ENCODE results near the gene ITGB7.

ITGB7 gene

DNA sequence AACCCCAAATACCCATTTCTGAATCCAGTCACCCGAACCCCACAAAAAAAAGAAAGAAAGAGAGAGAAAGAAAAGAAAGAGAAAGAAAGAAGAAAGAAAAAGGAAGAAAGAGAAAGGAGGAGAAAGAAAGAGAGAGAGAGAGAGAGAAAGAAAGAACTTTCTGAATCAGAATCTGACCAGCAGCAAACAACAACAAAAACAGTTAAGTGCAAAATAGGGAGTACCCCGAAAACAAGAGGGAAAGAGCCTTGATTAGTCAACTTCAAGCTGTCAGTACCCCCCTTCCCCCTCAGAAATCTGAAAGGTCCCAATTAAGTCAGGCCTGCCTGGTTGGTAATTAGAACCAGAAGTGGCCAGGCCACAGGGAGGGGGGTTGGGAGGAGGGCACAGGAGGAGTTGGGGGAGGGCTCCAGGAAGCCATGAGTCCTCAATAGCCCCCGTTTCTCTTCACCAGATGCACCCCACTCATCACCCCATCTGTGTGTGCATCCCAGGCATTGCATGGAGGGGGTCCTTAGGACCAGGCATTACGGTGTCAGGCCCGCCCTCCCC lies 15.2 kb upstream of the ITGB7 start:
- TF ChIP-seq, protein P1, sequence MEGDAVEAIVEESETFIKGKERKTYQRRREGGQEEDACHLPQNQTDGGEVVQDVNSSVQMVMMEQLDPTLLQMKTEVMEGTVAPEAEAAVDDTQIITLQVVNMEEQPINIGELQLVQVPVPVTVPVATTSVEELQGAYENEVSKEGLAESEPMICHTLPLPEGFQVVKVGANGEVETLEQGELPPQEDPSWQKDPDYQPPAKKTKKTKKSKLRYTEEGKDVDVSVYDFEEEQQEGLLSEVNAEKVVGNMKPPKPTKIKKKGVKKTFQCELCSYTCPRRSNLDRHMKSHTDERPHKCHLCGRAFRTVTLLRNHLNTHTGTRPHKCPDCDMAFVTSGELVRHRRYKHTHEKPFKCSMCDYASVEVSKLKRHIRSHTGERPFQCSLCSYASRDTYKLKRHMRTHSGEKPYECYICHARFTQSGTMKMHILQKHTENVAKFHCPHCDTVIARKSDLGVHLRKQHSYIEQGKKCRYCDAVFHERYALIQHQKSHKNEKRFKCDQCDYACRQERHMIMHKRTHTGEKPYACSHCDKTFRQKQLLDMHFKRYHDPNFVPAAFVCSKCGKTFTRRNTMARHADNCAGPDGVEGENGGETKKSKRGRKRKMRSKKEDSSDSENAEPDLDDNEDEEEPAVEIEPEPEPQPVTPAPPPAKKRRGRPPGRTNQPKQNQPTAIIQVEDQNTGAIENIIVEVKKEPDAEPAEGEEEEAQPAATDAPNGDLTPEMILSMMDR (IDR thresholded peaks at IDR 0.05; ENCODE audit: low read depth, low read length, missing control alignments): no peak
- DNase-seq (ENCODE audit: low read depth): no peak
- no peak overlapping the region for H3K4me3 ChIP-seq (ENCODE audit: low read depth, low read length)
- in situ Hi-C loops (cut with HindIII; ENCODE audit: low sequenced_read_pairs): no loop called here

DNA sequence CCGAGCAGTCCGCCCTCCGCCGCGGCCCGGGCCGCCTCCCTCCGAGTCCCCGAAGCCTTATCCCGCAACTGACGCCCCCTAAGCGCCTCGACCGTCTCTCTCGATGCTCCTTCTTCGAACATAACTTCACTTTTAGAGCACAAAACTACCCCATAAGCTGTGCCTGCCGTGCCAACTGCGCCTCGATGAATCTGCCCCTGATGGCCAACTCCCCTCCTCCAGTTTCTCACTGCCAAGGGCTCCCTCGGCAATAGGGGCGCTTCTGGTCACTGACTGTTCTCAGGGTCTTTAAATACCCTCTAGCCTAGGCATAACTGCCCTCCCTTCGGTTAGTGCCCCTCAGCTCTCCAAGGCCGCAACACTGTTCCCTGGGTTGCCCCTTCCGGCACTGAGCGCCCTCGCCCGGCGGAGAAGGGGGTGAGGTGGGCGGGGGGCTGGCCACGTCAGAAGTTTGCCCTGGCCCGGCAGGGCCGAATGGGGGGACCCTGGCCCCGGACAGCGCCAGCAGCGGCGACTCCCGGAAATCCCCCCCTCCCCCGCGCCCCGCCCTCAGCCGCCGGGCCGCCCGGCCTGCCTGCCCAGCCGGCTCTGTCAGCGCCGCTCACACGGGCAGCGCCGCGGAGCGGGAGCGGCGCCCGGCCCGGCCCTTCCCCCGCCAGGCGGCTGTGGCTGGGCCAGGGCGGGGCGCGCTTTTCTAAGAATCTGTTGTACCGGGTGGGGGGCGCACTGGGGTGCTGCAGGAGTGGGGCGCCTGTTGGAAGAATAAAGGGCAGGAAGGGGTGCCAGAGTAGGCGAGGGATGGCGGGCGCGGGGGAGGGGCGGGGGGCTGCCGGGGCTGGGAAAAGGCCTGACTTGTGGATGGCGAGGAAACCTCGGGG lies 14.4 kb upstream of the ITGB7 start:
- TF ChIP-seq, protein P1 (IDR thresholded peaks at IDR 0.05; ENCODE audit: low read depth, low read length, missing control alignments): no peak
- DNase-seq (ENCODE audit: low read depth): no peak
- H3K4me3 ChIP-seq (ENCODE audit: low read depth, low read length): peak overlapping the region; percentile 42
- in situ Hi-C loops (cut with HindIII; ENCODE audit: low sequenced_read_pairs): no loop called here

DNA sequence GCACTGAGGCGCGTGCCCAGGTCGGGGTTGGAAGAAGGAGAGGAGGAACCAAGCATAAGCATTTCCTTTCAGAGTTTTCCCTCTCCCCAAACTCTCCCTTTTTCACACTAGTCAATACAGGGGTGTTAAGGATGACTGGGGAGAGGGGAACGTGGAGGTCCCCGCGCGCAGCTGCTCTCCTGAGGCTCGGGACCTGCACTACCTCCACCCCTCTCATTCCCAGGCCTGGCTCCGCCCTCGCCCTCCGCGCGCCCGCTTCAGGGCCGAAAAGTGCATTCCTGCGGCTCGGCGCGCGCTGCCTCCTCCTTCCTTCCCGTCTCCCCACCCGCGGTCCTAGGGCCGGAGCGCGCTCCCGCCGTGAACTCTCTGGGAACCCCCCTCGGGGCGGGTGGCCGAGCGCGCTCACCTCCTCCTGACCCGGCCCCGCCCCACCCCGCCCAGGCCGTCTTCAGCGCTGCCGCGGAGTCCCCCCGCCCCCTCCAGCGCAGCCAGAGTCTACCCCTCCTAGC lies 13.7 kb upstream of the ITGB7 start:
- TF ChIP-seq, protein P1 (IDR thresholded peaks at IDR 0.05; ENCODE audit: low read depth, low read length, missing control alignments): no peak
- H3K4me3 ChIP-seq (ENCODE audit: low read depth, low read length): peak overlapping the region; percentile 74
- peak; percentile 71 for DNase-seq (ENCODE audit: low read depth)
- in situ Hi-C loops (cut with HindIII; ENCODE audit: low sequenced_read_pairs): no loop called here

DNA sequence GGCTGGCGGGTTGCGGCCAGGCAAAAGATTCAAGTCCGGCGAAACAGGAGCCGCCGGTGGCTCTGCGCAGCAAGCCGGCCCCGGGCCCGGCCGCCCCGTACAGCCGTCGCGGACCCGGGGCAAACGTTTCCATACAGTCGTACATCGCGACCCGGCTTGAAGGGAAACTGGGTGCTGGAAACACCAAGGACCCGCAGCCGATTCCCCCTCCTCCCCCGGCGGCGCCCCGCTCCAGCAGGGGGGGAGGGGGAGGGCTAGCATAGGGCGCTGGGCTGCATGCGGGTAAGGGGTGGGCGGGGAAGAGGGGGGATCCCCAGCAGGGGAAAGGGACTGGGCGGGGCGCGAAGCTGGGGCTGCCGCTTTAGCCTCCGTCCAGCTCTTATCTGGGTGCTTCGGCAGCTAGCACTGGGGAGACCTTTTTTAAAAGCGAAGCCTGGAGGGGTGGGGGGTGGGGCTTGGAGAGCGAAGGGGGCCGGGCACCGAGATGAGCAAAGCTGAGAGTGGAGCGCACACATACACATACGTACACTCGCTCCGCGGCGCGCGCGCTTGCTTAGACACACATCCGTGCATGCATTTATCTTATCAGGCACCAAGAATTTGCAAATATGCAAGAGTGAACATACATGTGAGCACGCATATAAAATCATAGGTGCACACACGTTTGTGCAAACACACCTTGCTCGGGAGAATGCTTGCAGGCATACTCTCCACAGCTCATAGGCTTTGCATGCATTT lies 13.1 kb upstream of the ITGB7 start:
- in situ Hi-C loops (cut with HindIII; ENCODE audit: low sequenced_read_pairs): no loop called here
- TF ChIP-seq, protein P1 (IDR thresholded peaks at IDR 0.05; ENCODE audit: low read depth, low read length, missing control alignments): no peak
- DNase-seq (ENCODE audit: low read depth): no peak
- H3K4me3 ChIP-seq (ENCODE audit: low read depth, low read length): peak overlapping the region; percentile 74

DNA sequence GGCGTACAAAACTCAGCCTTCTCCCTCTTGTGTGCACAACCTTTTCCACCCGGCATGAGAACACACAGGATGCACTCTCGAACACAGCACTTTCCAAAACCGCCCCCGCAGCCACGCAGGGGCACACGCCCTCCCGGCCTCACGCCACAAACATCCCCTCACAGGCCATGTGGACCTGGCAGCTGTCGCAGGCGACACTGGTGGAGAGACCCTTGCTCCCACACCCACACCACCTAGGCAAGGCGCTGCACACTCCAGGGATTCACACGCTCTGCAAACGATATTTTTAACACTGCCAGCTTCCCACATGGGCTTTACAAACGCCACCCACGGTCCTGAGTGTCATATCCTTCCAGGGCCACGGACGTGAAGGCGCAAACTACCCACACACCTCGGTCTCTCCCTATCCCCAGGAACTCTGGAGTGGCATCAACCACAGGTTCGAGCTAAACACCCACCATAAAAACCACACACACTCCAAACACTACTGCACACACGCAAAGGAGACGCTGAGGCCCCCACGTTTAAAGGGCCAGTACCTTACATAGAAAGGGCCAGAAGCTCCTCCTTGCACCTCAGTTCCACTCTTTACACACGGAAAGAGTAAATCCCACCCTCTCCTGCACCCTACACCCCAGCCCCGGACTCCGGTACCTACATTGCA lies 12.4 kb upstream of the ITGB7 start:
- H3K4me3 ChIP-seq (ENCODE audit: low read depth, low read length): peak overlapping the region; percentile 74
- in situ Hi-C loops (cut with HindIII; ENCODE audit: low sequenced_read_pairs): no loop called here
- no peak for DNase-seq (ENCODE audit: low read depth)
- TF ChIP-seq, protein P1 (IDR thresholded peaks at IDR 0.05; ENCODE audit: low read depth, low read length, missing control alignments): no peak

Data from astrocyte of the cerebellum (primary cell).